SU-DHL-6 (cell line): ENCODE data around the gene UQCR11.

Experiments used
- H2AFZ ChIP-seq: fragments of 200-600 bp; sonication (generic); 2 replicates; pipeline ENCODE4 v1.6.1; 2014; ENCODE audit warnings: low read depth, mild to moderate bottlenecking, moderate library complexity, mixed read lengths, antibody characterized with exemption, low read length; ENCODE audit not compliant: severe bottlenecking
- H3F3A ChIP-seq: fragments of 200-600 bp; shearing (Covaris generic); 2 replicates; pipeline ENCODE4 v1.6.0; 2016; ENCODE audit warnings: antibody characterized with exemption, mild to moderate bottlenecking; ENCODE audit not compliant: insufficient read depth
- H3K27ac ChIP-seq: fragments of 200-600 bp; sonication (generic); 2 replicates; pipeline ENCODE4 v1.5.1; 2016; ENCODE audit warnings: low read depth, mild to moderate bottlenecking, low read length, moderate library complexity, mixed read lengths
- H3K27me3 ChIP-seq: fragments of 200-600 bp; sonication (generic), shearing (Covaris generic); 2 replicates; pipeline ENCODE4 v1.6.0; 2014; ENCODE audit warnings: mild to moderate bottlenecking, low read length
- H3K36me3 ChIP-seq: fragments of 200-600 bp; sonication (generic); 2 replicates; pipeline ENCODE4 v1.6.1; 2014; ENCODE audit warnings: mild to moderate bottlenecking, low read length, mixed read lengths
- H3K4me2 ChIP-seq: fragments of 300-600, 200-600 bp; shearing (Covaris generic), sonication (generic); 2 replicates; pipeline ENCODE4 v1.6.0; 2014; ENCODE audit warnings: low read length, low read depth, mild to moderate bottlenecking; ENCODE audit not compliant: poor library complexity, severe bottlenecking
- H3K4me3 ChIP-seq: fragments of 200-600 bp; sonication (generic); 2 replicates; pipeline ENCODE4 v1.5.1; 2014; ENCODE audit warnings: antibody characterized with exemption, low read length, mild to moderate bottlenecking, mixed read lengths; ENCODE audit not compliant: insufficient read depth, poor library complexity, severe bottlenecking
- H3K79me2 ChIP-seq: fragments of 200-600 bp; sonication (generic); 2 replicates; pipeline ENCODE4 v1.6.1; 2014; ENCODE audit warnings: mild to moderate bottlenecking, low read length, moderate library complexity; ENCODE audit not compliant: insufficient read depth
- H3K9ac ChIP-seq: fragments of 200-600 bp; sonication (generic); 2 replicates; pipeline ENCODE4 v1.7.0; 2014; ENCODE audit warnings: mild to moderate bottlenecking, low read length
- H3K9me2 ChIP-seq: fragments of 200-600 bp; sonication (generic); replicated peaks from 2 replicates; pipeline ENCODE4 v1.6.1; 2014; ENCODE audit warnings: low read length; ENCODE audit not compliant: insufficient read depth
- H3K9me3 ChIP-seq: fragments of 200-600 bp; sonication (generic); 2 replicates; pipeline ENCODE4 v1.6.1; 2014; ENCODE audit warnings: low read length, mixed read lengths; ENCODE audit not compliant: insufficient read depth
- H4K20me1 ChIP-seq: fragments of 200-600 bp; sonication (generic); 2 replicates; pipeline ENCODE4 v1.6.1; 2014; ENCODE audit warnings: low read depth, mild to moderate bottlenecking, antibody characterized with exemption, low read length, moderate library complexity, mixed read lengths
- CTCF ChIP-seq: fragments of 200-600 bp; sonication (generic); IDR thresholded peaks from one replicate; pipeline ENCODE4 v1.5.1; 2017; ENCODE audit warnings: antibody characterized with exemption, mild to moderate bottlenecking, low read length, moderate library complexity; ENCODE audit not compliant: insufficient read depth, poor library complexity, severe bottlenecking
- EZH2phosphoT487 ChIP-seq: fragments of 200-600 bp; sonication (generic), shearing (Covaris generic); conservative IDR thresholded peaks from 2 replicates; pipeline ENCODE4 v1.6.1; 2018; ENCODE audit warnings: mild to moderate bottlenecking, antibody characterized with exemption, low read length, moderate library complexity, mixed read lengths

UQCR11 gene

GRCh38 chr19:1615156-1615765, 10.0 kb upstream of the UQCR11 start:
- Histone ChIP-seq H3K9ac (no peak overlapping the region), H3K27me3 (no peaks in the 10 kb centered on the region), H3K36me3 (peaks cover 17% of the 10 kb centered on the region; the same call in 1 of the 2 replicates), H4K20me1 (no peaks in the 10 kb centered on the region), H3K9me2 (no peaks in the 10 kb centered on the region), H3K79me2 (no peaks in the 10 kb centered on the region), H3K27ac (no peak overlapping the region), H2AFZ (no peak overlapping the region), H3F3A (peaks cover 20% of the 10 kb centered on the region), H3K4me2 (no peak overlapping the region), H3K9me3 (no peaks in the 10 kb centered on the region), H3K4me3 (no peak overlapping the region)
- TF ChIP-seq EZH2phosphoT487 (no peak), CTCF (no peak)

- Histone ChIP-seq H3F3A (peaks cover 32% of the 10 kb centered on the region), H3K27ac (no peak overlapping the region), H2AFZ (no peak overlapping the region), H3K9ac (no peak overlapping the region), H3K4me3 (no peak overlapping the region), H3K27me3 (no peaks in the 10 kb centered on the region), H3K9me3 (no peaks in the 10 kb centered on the region), H3K4me2 (no peak overlapping the region), H3K36me3 (peaks cover 17% of the 10 kb centered on the region; the same call in 1 of the 2 replicates), H4K20me1 (no peaks in the 10 kb centered on the region), H3K9me2 (no peaks in the 10 kb centered on the region), H3K79me2 (no peaks in the 10 kb centered on the region)
- TF ChIP-seq CTCF: no peak
Observed at GRCh38 chr19:1613808-1614570, 8.7 kb upstream of the UQCR11 start.

GRCh38 chr19:1613146-1613545, 7.9 kb upstream of the UQCR11 start:
- H2AFZ ChIP-seq: no peak overlapping the region
- H3K9ac ChIP-seq: no peak overlapping the region
- H3K9me2 ChIP-seq: no peaks in the 10 kb centered on the region
- no peak overlapping the region for H3K27ac ChIP-seq
- H3K4me2 ChIP-seq: no peak overlapping the region
- no peaks in the 10 kb centered on the region for H3K27me3 ChIP-seq
- H3K36me3 ChIP-seq: peaks cover 17% of the 10 kb centered on the region; the same call in 1 of the 2 replicates
- H3K79me2 ChIP-seq: no peaks in the 10 kb centered on the region
- H3K9me3 ChIP-seq: no peaks in the 10 kb centered on the region
- H4K20me1 ChIP-seq: no peaks in the 10 kb centered on the region
- TF ChIP-seq EZH2phosphoT487 (no peak), CTCF (no peak)
- H3K4me3 ChIP-seq: no peak overlapping the region
- H3F3A ChIP-seq: peaks cover 41% of the 10 kb centered on the region
